Muscle layer of duodenum (tissue), 2 donors: ENCODE results near the gene DNAJB5.
"Not testable (repeated sequence)": the region's sequence is repeated elsewhere in the genome, so short reads cannot be mapped to it uniquely, and the experiment has no call there.

Experiments used
- H3K27ac ChIP-seq: one replicate; pipeline ENCODE4 v1.7.0; 2013; ENCODE audit warnings: mild to moderate bottlenecking, low read length
- H3K27me3 ChIP-seq: one replicate; pipeline ENCODE4 v1.7.0; 2013; ENCODE audit warnings: low read depth, mild to moderate bottlenecking, control low read depth, low read length
- H3K36me3 ChIP-seq, 2 donors: one replicate each; pipeline ENCODE4 v1.7.0; 2013; ENCODE audit warnings: low read length in 2 of 2, control low read depth in 1 of 2, mild to moderate bottlenecking in 1 of 2; ENCODE audit not compliant: insufficient read depth in 2 of 2, control insufficient read depth in 1 of 2
- H3K4me1 ChIP-seq, 2 donors: one replicate each; pipeline ENCODE4 v1.7.0; 2013; ENCODE audit warnings: low read length in 2 of 2, mild to moderate bottlenecking in 2 of 2, control low read depth in 1 of 2, moderate library complexity in 1 of 2; ENCODE audit not compliant: insufficient read depth in 2 of 2, control insufficient read depth in 1 of 2
- H3K4me3 ChIP-seq, 2 donors: one replicate each; pipeline ENCODE4 v1.7.0; 2013; ENCODE audit warnings: low read length in 2 of 2, low read depth in 1 of 2, mild to moderate bottlenecking in 1 of 2
- H3K9me3 ChIP-seq, 2 donors: one replicate each; pipeline ENCODE4 v1.7.0; 2013; ENCODE audit warnings: low read length in 2 of 2, control low read depth in 1 of 2, mild to moderate bottlenecking in 1 of 2; ENCODE audit not compliant: control insufficient read depth in 1 of 2
- donor health status: healthy.

DNAJB5 gene

GRCh38 chr9:34989003-34989945, at the start of gene DNAJB5:
Gene DNAJB5, plus strand, starts transcription at chr9:34989745. Its CDS starts 886 bp downstream, at chr9:34990631.
- Histone ChIP-seq H3K27me3 (no peaks in the 10 kb centered on the region), H3K4me3 (peak within 1 kb of the TSS; percentile 64 to 80), H3K27ac (peak within 1 kb of the TSS; percentile 99), H3K9me3 (no peaks in the 10 kb centered on the region), H3K4me1 (peaks cover 25 to 36% of the 10 kb centered on the region in 2 donors), H3K36me3 (no peaks in the 10 kb centered on the region)

- H3K36me3 ChIP-seq, H3K9me3 ChIP-seq, H3K4me3 ChIP-seq, H3K27me3 ChIP-seq, H3K27ac ChIP-seq, H3K4me1 ChIP-seq: not testable (repeated sequence)
These were observed 49.6 kb upstream of the DNAJB5 start for GRCh38 chr9:34939989-34940388.

- peaks cover 5% of the 10 kb centered on the region for H3K27me3 ChIP-seq
These were observed 41.1 kb upstream of the DNAJB5 start for GRCh38 chr9:34948451-34948850.

GRCh38 chr9:34954225-34954624, 35.3 kb upstream of the DNAJB5 start:
- Histone ChIP-seq H3K36me3 (no peaks in the 10 kb centered on the region), H3K4me1 (peaks cover 0 to 10% of the 10 kb centered on the region in 2 donors), H3K27ac (no peak overlapping the region), H3K4me3 (no peak overlapping the region), H3K27me3 (peaks cover 13% of the 10 kb centered on the region), H3K9me3 (no peaks in the 10 kb centered on the region)

More at GRCh38 chr9:34948451-34948850, 41.1 kb upstream of the DNAJB5 start:
- Histone ChIP-seq H3K4me1 (no peaks in the 10 kb centered on the region), H3K27ac (no peak overlapping the region), H3K36me3 (no peaks in the 10 kb centered on the region), H3K9me3 (no peaks in the 10 kb centered on the region), H3K4me3 (no peak overlapping the region)

- H3K4me3 ChIP-seq, H3K36me3 ChIP-seq, H3K9me3 ChIP-seq, H3K27ac ChIP-seq: not testable (repeated sequence)
- Histone ChIP-seq H3K27me3 (peaks cover 12% of the 10 kb centered on the region), H3K4me1 (peaks cover 0 to 10% of the 10 kb centered on the region in 2 donors)
These were observed 33.5 kb upstream of the DNAJB5 start for GRCh38 chr9:34956066-34956465.

- Histone ChIP-seq H3K9me3 (no peaks in the 10 kb centered on the region), H3K4me3 (no peak overlapping the region), H3K27me3 (peaks cover 8% of the 10 kb centered on the region), H3K4me1 (peaks cover 0 to 10% of the 10 kb centered on the region in 2 donors), H3K36me3 (no peaks in the 10 kb centered on the region), H3K27ac (no peak overlapping the region)
These were observed 32.9 kb upstream of the DNAJB5 start for GRCh38 chr9:34956648-34957047.

- H3K4me3 ChIP-seq = peak within 1 kb of the TSS in 1 of 2 donors; percentile 58
- H3K9me3 ChIP-seq = no peaks in the 10 kb centered on the region
- no peaks in the 10 kb centered on the region for H3K36me3 ChIP-seq
- H3K27me3 ChIP-seq = peaks cover 10% of the 10 kb centered on the region
- H3K27ac ChIP-seq = no peak within 1 kb of the TSS
- H3K4me1 ChIP-seq = peaks cover 0 to 10% of the 10 kb centered on the region in 2 donors
These were observed 31.8 kb upstream of the DNAJB5 start, which contains the start of gene PHF24 for GRCh38 chr9:34957492-34958410. Gene PHF24, plus strand, starts transcription at chr9:34958285. Its CDS starts 13,014 bp downstream, at chr9:34971299.

- Histone ChIP-seq H3K4me3 (peak overlapping the region in 1 of 2 donors; percentile 58), H3K27ac (no peak overlapping the region), H3K27me3 (peaks cover 13% of the 10 kb centered on the region)
These were observed 31.0 kb upstream of the DNAJB5 start for GRCh38 chr9:34958411-34958982.

GRCh38 chr9:34959461-34959860, 30.1 kb upstream of the DNAJB5 start:
- Histone ChIP-seq H3K36me3 (no peaks in the 10 kb centered on the region), H3K4me1 (peaks cover 0 to 10% of the 10 kb centered on the region in 2 donors), H3K27ac (no peak overlapping the region), H3K4me3 (no peak overlapping the region), H3K9me3 (no peaks in the 10 kb centered on the region), H3K27me3 (peaks cover 13% of the 10 kb centered on the region)

More at GRCh38 chr9:34958411-34958982, 31.0 kb upstream of the DNAJB5 start:
- Histone ChIP-seq H3K36me3 (no peaks in the 10 kb centered on the region), H3K9me3 (no peaks in the 10 kb centered on the region), H3K4me1 (peaks cover 0 to 10% of the 10 kb centered on the region in 2 donors)

- Histone ChIP-seq H3K4me3 (no peak overlapping the region), H3K9me3 (no peaks in the 10 kb centered on the region), H3K27me3 (peaks cover 13% of the 10 kb centered on the region), H3K27ac (no peak overlapping the region), H3K4me1 (peaks cover 0 to 10% of the 10 kb centered on the region in 2 donors), H3K36me3 (no peaks in the 10 kb centered on the region)
These were observed 27.7 kb upstream of the DNAJB5 start for GRCh38 chr9:34961574-34962490.
